ENCODE results near the gene VOPP1. TPM values are rescaled to one million over a fixed set of nuclear protein-coding genes. Genes with fewer than 3 reads are reported as not detected.
"Not testable (repeated sequence)": the region's sequence is repeated elsewhere in the genome, so short reads cannot be mapped to it uniquely, and the experiment has no call there.

The VOPP1 gene
- total RNA-seq (128 TPM), polyA plus RNA-seq (10 to 100 TPM; 40.3 to 68.4 (median 56.1) TPM)

- H3K4me1 Mint-ChIP-seq = peaks cover 9 to 64% (median 48%) of the 10 kb centered on the region in 4 donors
- H3K4me1 ChIP-seq (ENCODE audit: control insufficient read depth, insufficient read depth, low read length, poor library complexity, severe bottlenecking) = peaks cover 60% of the 10 kb centered on the region
- H3K27ac ChIP-seq (ENCODE audit: insufficient read depth, low read length, poor library complexity, severe bottlenecking) = peak within 1 kb of the TSS; percentile 79
- H3K36me3 Mint-ChIP-seq = no peaks in the 10 kb centered on the region
- H3K9me3 Mint-ChIP-seq = peaks cover 0 to 3% (median 0%) of the 10 kb centered on the region in 7 donors
- H3K4me3 ChIP-seq (ENCODE audit: low read depth, low read length) = peak within 1 kb of the TSS; percentile 99
- ATAC-seq (ENCODE audit: low read depth in 2 of 2) (peak; percentile 62 to 63), DNase-seq (peak; percentile 49 to 81 (median 67))
- H3K27me3 ChIP-seq (ENCODE audit: control insufficient read depth, insufficient read depth, low read length) = no peaks in the 10 kb centered on the region
- H3K27me3 Mint-ChIP-seq = no peaks in the 10 kb centered on the region
- peak within 1 kb of the TSS; percentile 88 to 99 (median 94) for H3K27ac Mint-ChIP-seq
- H3K9me3 ChIP-seq (ENCODE audit: control insufficient read depth in 2 of 2, low read length in 2 of 2) = no peaks in the 10 kb centered on the region
- H3K36me3 ChIP-seq (ENCODE audit: control insufficient read depth, insufficient read depth, low read length) = no peaks in the 10 kb centered on the region
- H3K4me3 Mint-ChIP-seq = peak within 1 kb of the TSS; percentile 92 to 97 (median 94)
Observed at GRCh38 chr7:55572378-55573233, at the start of gene VOPP1. Gene VOPP1 (minus strand): TSS chr7:55572502. CDS start chr7:55572324, 178 bp downstream.

DNA sequence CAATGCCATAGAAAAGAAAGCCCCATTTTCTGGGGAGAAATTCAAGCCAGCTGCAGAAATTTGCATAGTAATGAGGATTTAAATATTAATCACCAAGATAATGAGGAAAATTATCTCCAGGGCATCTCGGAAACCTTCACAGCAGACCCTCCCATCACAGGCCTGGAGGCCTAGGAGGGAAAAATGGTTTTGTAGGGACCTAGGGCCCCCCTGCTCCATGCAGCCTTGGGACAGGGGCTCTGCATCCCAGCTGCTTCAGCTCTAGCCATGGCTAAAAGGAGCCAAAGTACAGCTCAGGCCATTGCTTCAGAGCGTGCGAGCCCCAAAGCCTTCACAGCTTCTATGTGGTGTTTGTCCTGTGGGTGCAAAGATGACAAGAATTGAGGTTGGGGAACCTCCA is 46.6 kb upstream of the VOPP1 start:
- no peaks in the 10 kb centered on the region for H3K36me3 Mint-ChIP-seq
- Histone ChIP-seq H3K4me3 (ENCODE audit: low read depth, low read length) (no peak overlapping the region), H3K27me3 (ENCODE audit: control insufficient read depth, insufficient read depth, low read length) (peaks cover 7% of the 10 kb centered on the region), H3K27ac (ENCODE audit: insufficient read depth, low read length, poor library complexity, severe bottlenecking) (no peak overlapping the region), H3K9me3 (ENCODE audit: control insufficient read depth in 2 of 2, low read length in 2 of 2) (peaks cover 0 to 5% of the 10 kb centered on the region in 2 experiments), H3K4me1 (ENCODE audit: control insufficient read depth, insufficient read depth, low read length, poor library complexity, severe bottlenecking) (no peaks in the 10 kb centered on the region), H3K36me3 (ENCODE audit: control insufficient read depth, insufficient read depth, low read length) (no peaks in the 10 kb centered on the region)
- no peak overlapping the region for H3K4me3 Mint-ChIP-seq
- DNase-seq (no peak), ATAC-seq (ENCODE audit: low read depth in 2 of 2) (no peak)
- no peak overlapping the region for H3K27ac Mint-ChIP-seq
- H3K4me1 Mint-ChIP-seq = no peaks in the 10 kb centered on the region
- peaks cover 0 to 16% (median 7%) of the 10 kb centered on the region in 7 donors for H3K9me3 Mint-ChIP-seq
- H3K27me3 Mint-ChIP-seq = peaks cover 29% of the 10 kb centered on the region

DNA sequence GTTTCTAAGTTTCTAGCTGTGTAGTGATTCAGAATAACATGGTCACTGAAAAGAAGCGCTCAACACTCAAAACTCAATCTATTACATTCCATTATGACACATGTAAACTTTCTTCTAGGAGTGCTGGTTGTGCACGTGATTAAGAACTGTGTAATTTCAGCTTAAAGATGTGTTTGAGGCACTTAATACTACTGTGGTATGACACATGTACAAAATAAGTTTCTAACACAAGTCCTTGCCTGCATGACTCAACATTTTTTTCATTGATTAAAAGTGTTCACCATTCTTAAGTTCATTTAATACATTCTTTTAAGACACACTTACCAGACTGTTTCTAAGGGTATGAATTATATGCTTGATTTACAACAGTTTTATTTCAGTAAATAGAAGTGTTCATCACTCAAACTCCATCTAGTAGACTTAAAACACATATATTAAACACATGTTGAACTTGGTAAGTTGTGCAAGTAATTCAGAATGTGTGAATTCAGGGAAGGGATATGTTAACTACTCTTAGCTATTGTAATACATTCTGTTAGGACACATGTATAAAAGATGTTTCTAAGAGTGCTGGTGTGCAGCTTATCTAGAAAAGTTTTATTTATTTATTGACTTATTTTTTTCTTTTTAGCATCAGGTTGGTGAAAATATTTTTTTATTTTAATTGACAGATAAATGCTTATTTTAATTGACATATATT is 42.2 kb upstream of the VOPP1 start:
- not testable (repeated sequence) for H3K36me3 ChIP-seq (ENCODE audit: control insufficient read depth, insufficient read depth, low read length); H3K4me3 ChIP-seq (ENCODE audit: low read depth, low read length); H3K36me3 Mint-ChIP-seq; H3K4me1 ChIP-seq (ENCODE audit: control insufficient read depth, insufficient read depth, low read length, poor library complexity, severe bottlenecking); H3K27ac Mint-ChIP-seq; H3K27ac ChIP-seq (ENCODE audit: insufficient read depth, low read length, poor library complexity, severe bottlenecking); H3K9me3 ChIP-seq (ENCODE audit: control insufficient read depth in 2 of 2, low read length in 2 of 2); H3K27me3 ChIP-seq (ENCODE audit: control insufficient read depth, insufficient read depth, low read length); ATAC-seq (ENCODE audit: low read depth in 2 of 2); DNase-seq; H3K4me3 Mint-ChIP-seq; H3K4me1 Mint-ChIP-seq
- Mint-ChIP-seq H3K27me3 (peaks cover 17% of the 10 kb centered on the region), H3K9me3 (peaks cover 0 to 13% (median 7%) of the 10 kb centered on the region in 7 donors)

DNA sequence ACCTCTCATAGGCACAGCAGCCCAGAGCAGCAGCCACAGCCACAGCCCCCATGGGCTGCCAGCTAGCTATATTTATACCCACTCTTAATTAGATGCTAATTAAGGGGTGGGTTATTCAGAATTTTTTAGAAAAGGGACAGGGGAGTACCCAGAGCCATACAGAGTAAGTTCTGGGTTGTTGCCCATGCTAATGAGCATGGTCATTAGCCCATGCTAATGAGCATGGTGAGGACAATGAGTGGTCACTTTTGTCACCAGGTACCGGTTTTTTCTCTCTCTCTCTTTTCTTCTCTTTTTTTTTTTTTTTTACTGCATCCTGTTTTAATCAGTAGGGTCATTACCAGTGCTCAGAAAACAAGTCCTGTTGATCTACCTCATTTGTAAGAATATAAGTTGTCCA is 37.4 kb upstream of the VOPP1 start:
- not testable (repeated sequence) for ATAC-seq (ENCODE audit: low read depth in 2 of 2); H3K27ac Mint-ChIP-seq; DNase-seq; H3K4me1 Mint-ChIP-seq; H3K27me3 ChIP-seq (ENCODE audit: control insufficient read depth, insufficient read depth, low read length); H3K36me3 Mint-ChIP-seq; H3K9me3 ChIP-seq (ENCODE audit: control insufficient read depth in 2 of 2, low read length in 2 of 2); H3K4me1 ChIP-seq (ENCODE audit: control insufficient read depth, insufficient read depth, low read length, poor library complexity, severe bottlenecking); H3K4me3 Mint-ChIP-seq; H3K9me3 Mint-ChIP-seq; H3K27ac ChIP-seq (ENCODE audit: insufficient read depth, low read length, poor library complexity, severe bottlenecking); H3K36me3 ChIP-seq (ENCODE audit: control insufficient read depth, insufficient read depth, low read length); H3K4me3 ChIP-seq (ENCODE audit: low read depth, low read length)
- peaks cover 22% of the 10 kb centered on the region for H3K27me3 Mint-ChIP-seq

- not testable (repeated sequence) for ATAC-seq (ENCODE audit: low read depth in 2 of 2); H3K9me3 ChIP-seq (ENCODE audit: control insufficient read depth in 2 of 2, low read length in 2 of 2); H3K27me3 ChIP-seq (ENCODE audit: control insufficient read depth, insufficient read depth, low read length); H3K4me3 ChIP-seq (ENCODE audit: low read depth, low read length); H3K27ac Mint-ChIP-seq; H3K4me1 Mint-ChIP-seq; H3K4me3 Mint-ChIP-seq; H3K27ac ChIP-seq (ENCODE audit: insufficient read depth, low read length, poor library complexity, severe bottlenecking); H3K36me3 ChIP-seq (ENCODE audit: control insufficient read depth, insufficient read depth, low read length); DNase-seq; H3K36me3 Mint-ChIP-seq; H3K4me1 ChIP-seq (ENCODE audit: control insufficient read depth, insufficient read depth, low read length, poor library complexity, severe bottlenecking); H3K9me3 Mint-ChIP-seq
- peaks cover 31% of the 10 kb centered on the region for H3K27me3 Mint-ChIP-seq
Observed at GRCh38 chr7:55605661-55606060, 33.4 kb upstream of the VOPP1 start.

DNA sequence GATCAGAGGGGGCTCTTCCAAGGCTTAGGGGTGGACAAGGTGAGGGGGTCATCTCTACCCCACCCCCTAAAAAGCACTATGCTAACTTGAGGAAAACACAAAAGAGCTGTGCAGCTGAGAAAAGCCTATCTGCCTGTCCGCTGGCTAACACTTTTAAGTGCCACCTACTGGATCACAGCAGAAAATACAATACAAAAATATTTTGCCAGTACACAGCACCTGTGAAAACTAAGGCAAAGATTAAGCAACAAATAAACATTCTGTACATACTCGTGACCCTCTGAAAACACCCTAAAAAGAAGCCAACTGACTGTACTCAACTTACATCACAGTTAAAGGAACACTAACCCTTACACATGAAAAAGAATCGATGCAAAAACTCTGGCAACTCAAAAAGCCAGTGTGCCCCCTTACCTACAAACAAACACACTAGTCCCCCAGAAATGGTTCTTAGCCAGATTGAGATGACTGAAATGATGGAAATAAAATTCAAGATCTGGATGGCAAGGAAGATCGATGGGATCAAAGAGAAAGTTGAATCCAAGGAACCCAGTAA is 25.7 kb upstream of the VOPP1 start:
- ATAC-seq (ENCODE audit: low read depth in 2 of 2) = peak; percentile 50 to 64
- not testable (repeated sequence) for H3K4me1 ChIP-seq (ENCODE audit: control insufficient read depth, insufficient read depth, low read length, poor library complexity, severe bottlenecking); H3K4me3 Mint-ChIP-seq; H3K36me3 Mint-ChIP-seq; H3K9me3 Mint-ChIP-seq; H3K27ac ChIP-seq (ENCODE audit: insufficient read depth, low read length, poor library complexity, severe bottlenecking); H3K36me3 ChIP-seq (ENCODE audit: control insufficient read depth, insufficient read depth, low read length); H3K4me3 ChIP-seq (ENCODE audit: low read depth, low read length); H3K9me3 ChIP-seq (ENCODE audit: control insufficient read depth in 2 of 2, low read length in 2 of 2); H3K27me3 ChIP-seq (ENCODE audit: control insufficient read depth, insufficient read depth, low read length)
- peak overlapping the region in 1 of 3 donors; percentile 13 for H3K27ac Mint-ChIP-seq
- peaks cover 25% of the 10 kb centered on the region for H3K27me3 Mint-ChIP-seq
- peaks cover 5 to 19% (median 10%) of the 10 kb centered on the region in 4 donors for H3K4me1 Mint-ChIP-seq
- peak in 2 of 3 donors; percentile 47 to 53 for DNase-seq

DNA sequence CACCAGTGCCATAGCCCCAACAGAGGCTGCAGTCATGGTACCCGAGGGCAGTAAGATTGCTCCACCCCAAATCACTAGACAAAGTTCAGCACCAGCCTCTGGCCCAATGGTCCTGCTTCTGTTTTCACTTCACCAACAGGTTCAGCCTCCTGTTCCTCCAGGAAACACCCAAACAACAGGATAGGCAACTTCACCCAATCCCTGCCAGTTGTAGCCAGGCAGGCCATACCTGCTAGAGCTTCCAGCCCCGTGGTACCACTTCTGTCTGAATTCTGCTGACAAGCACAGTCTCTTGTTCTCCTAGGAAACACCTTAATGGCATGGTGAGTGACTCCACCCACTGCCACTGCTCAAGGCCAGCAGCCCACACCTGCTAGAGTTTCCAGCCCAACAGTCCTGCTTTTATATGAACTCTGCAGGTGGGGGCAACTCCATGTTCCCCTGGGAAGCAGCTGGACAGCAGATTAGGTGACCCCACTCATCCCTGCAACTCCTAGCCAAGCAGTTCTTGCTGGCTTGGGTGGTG is 25.0 kb upstream of the VOPP1 start:
- H3K27me3 Mint-ChIP-seq = peaks cover 30% of the 10 kb centered on the region
- not testable (repeated sequence) for H3K27me3 ChIP-seq (ENCODE audit: control insufficient read depth, insufficient read depth, low read length); H3K36me3 ChIP-seq (ENCODE audit: control insufficient read depth, insufficient read depth, low read length); H3K27ac ChIP-seq (ENCODE audit: insufficient read depth, low read length, poor library complexity, severe bottlenecking); ATAC-seq (ENCODE audit: low read depth in 2 of 2); H3K4me3 ChIP-seq (ENCODE audit: low read depth, low read length); H3K4me3 Mint-ChIP-seq; H3K36me3 Mint-ChIP-seq; H3K4me1 ChIP-seq (ENCODE audit: control insufficient read depth, insufficient read depth, low read length, poor library complexity, severe bottlenecking); H3K9me3 Mint-ChIP-seq; DNase-seq; H3K9me3 ChIP-seq (ENCODE audit: control insufficient read depth in 2 of 2, low read length in 2 of 2)
- H3K27ac Mint-ChIP-seq = peak overlapping the region in 2 of 3 donors; percentile 13 to 71
- peaks cover 5 to 19% (median 10%) of the 10 kb centered on the region in 4 donors for H3K4me1 Mint-ChIP-seq

Data from CD4-positive, CD25-positive, alpha-beta regulatory T cell (primary cell).